Stomach (tissue), 4 donors: ENCODE data around the gene HDGFL3.

Experiments used
- CTCF ChIP-seq, 7 experiments: fragments of 450-650 bp in 4 of 7; fragments of 200-600 bp in 3 of 7; sonication (generic) in 3 of 7; IDR thresholded peaks; one replicate each; pipeline ENCODE4 v1.5.1; 2016 to 2019; ENCODE audit warnings: antibody characterized with exemption in 7 of 7, control low read depth in 2 of 7, mild to moderate bottlenecking in 1 of 7
- POLR2A ChIP-seq, 4 donors: fragments of 450-650 bp; IDR thresholded peaks; one replicate each; pipeline ENCODE4 v1.6.1; 2016; ENCODE audit warnings: antibody characterized with exemption in 4 of 4, control low read depth in 2 of 4, mild to moderate bottlenecking in 1 of 4, moderate library complexity in 1 of 4
- POLR2AphosphoS5 ChIP-seq, 3 donors: sonication (generic); formaldehyde crosslinking; IDR thresholded peaks; one replicate each; pipeline ENCODE4 v1.6.1; 2016; ENCODE audit warnings: antibody characterized with exemption in 3 of 3

GRCh38 chr15:83249030-83249343 is 41.4 kb upstream of the HDGFL3 start:
- TF ChIP-seq POLR2AphosphoS5 (IDR thresholded peaks at IDR 0.05): no peak
- TF ChIP-seq CTCF (IDR thresholded peaks at IDR 0.05): no peak
- no peak for TF ChIP-seq POLR2A (IDR thresholded peaks at IDR 0.05)
